ENCODE measurements around the gene SGSM2.

DNA sequence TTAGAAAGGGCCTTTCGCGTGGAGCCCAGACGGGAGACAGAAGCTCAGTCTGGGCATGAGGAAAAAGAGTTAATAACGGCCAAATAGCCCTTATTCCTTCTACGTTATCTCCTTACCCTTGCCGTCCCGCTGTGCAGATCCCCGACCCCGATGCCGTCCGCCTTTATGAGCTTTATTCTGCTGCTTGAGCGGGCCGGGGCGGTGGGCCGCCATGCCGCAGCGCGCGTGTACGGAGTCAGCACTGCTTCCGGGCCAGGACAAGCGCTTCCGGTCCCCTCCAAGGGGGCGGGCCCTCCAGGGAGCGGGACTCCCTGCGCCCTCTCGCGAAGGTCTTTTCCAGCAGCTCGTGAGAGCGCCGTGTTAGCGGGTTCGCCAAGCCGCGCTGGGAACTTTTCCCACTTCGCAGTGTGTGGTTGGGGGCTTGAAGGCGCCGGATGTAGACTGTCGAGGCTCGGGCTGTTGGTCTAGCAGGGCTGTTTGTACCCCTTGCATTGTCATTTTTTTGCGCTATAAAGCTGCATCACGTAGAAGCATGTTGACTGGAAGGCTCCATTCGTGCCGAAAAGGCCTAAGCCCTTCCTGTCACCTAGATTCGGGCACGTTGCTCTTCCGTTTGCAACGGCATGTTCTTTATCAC, 968 bp upstream of the SGSM2 start, which contains the start of gene TSR1:
- TF ChIP-seq, protein P1, sequence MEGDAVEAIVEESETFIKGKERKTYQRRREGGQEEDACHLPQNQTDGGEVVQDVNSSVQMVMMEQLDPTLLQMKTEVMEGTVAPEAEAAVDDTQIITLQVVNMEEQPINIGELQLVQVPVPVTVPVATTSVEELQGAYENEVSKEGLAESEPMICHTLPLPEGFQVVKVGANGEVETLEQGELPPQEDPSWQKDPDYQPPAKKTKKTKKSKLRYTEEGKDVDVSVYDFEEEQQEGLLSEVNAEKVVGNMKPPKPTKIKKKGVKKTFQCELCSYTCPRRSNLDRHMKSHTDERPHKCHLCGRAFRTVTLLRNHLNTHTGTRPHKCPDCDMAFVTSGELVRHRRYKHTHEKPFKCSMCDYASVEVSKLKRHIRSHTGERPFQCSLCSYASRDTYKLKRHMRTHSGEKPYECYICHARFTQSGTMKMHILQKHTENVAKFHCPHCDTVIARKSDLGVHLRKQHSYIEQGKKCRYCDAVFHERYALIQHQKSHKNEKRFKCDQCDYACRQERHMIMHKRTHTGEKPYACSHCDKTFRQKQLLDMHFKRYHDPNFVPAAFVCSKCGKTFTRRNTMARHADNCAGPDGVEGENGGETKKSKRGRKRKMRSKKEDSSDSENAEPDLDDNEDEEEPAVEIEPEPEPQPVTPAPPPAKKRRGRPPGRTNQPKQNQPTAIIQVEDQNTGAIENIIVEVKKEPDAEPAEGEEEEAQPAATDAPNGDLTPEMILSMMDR (IDR thresholded peaks at IDR 0.05) = peak in 1 of 5 experiments; percentile 26
- TF ChIP-seq POLR2A (IDR thresholded peaks at IDR 0.05) (peak; percentile 87), POLR2AphosphoS5 (IDR thresholded peaks at IDR 0.05) (peak; percentile 93 to 97 (median 97))
